GM18511 (cell line): ENCODE results near the gene KCNJ15.
"Not testable (repeated sequence)": the region's sequence is repeated elsewhere in the genome, so short reads cannot be mapped to it uniquely, and the experiment has no call there.

Experiments
- ATAC-seq: cut with Tn5 transposase; IDR thresholded peaks from one replicate; pipeline ENCODE4 v1.9.1; 2021; ENCODE audit warnings: mild to moderate bottlenecking, moderate library complexity; ENCODE audit not compliant: unreplicated experiment

KCNJ15 gene

DNA sequence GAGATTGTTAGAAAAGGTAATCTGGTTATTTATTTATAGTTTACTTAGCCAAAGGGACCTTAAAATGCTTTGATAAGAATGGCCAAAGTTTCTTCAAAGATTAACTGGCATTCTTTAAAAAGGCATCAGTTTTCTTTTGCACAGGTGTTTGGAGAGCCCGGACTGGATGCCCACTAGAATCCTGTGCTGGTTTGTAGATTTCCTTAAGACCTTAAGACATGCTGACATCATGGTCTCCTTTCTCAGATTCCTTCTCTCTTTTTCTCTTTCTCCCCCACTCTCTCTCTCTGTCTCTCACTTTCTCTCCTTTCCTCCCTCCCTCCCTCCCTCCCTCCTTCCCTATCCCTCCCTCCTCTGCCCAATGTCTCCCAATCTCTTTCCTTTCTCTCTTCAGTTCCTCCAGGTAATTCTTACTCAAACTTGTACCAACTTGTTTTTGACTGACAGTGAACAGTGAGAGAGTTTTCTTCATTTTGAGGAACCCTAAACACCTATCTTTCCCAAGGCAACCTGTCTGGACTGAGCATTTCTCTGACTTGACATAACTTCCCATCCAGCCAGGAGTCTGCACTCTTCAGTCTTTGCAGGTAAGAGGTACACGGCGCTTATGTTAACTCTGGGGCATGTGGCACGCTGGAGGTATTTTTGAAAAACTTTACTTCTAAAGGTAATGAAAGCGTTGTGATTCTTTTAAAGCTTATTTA, at the start of gene KCNJ15:
TSS of gene KCNJ15 (plus strand) at position 393 of the 704 bp plus-strand sequence. CDS start 42,271 bp downstream, outside the sequence.
- ATAC-seq: no peak

DNA sequence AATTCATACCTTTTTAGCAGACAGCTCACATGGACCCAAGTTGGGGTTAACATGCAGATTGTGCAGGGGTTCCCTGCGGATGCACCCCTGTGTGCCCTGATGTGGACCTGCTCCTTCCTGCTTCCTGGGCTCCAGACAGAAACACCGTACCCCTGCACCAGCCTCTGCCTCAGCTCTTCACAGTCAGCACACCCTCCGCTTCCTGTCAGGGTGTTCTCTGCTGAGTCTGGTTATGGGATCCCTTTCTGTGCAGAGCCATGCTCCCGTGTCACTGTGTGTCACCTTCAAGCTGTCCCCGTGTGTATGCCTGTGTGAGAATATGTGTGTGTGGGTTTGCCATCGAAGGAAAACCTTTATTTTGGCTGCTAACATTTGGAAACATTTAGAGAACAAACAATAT, 48.7 kb upstream of the KCNJ15 start:
- ATAC-seq: no peak

DNA sequence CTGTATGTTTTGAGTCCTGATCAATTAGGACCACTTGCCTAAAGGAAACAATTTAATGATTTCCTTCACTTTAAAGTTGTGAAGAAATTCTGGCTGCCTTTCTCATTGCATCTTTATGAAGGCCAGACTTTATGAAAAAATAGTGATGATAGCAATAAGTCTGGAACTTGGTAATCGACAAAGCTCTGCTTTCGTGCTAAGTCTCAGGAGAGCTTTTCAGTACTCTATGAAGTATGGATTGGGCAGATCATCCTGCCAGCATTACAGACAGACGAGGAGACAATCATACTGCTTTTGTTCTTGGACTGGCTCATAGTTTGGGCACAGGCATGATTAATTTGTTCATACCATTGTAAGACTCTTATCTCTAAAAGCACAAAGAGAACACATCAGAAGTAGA, 45.5 kb upstream of the KCNJ15 start:
- no peak for ATAC-seq

DNA sequence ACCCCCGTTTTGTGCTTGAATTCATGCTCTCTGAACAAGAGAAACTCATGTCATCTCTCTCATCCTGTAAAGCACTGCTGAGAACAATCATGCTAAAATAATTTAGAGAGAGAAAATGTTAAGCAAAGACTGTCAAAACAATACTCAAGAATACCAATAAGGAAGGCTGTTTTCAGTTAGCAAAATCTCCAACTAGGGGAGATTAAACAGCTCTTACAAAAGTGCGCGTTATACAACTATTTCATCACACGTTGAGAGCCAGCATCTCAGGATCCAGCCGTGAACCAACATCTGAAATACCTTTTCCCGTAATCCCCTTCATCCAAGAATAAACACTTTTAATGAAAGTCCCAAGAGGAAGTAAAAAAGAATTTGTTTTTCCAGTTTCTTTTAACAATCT, 44.1 kb upstream of the KCNJ15 start:
- ATAC-seq: no peak

DNA sequence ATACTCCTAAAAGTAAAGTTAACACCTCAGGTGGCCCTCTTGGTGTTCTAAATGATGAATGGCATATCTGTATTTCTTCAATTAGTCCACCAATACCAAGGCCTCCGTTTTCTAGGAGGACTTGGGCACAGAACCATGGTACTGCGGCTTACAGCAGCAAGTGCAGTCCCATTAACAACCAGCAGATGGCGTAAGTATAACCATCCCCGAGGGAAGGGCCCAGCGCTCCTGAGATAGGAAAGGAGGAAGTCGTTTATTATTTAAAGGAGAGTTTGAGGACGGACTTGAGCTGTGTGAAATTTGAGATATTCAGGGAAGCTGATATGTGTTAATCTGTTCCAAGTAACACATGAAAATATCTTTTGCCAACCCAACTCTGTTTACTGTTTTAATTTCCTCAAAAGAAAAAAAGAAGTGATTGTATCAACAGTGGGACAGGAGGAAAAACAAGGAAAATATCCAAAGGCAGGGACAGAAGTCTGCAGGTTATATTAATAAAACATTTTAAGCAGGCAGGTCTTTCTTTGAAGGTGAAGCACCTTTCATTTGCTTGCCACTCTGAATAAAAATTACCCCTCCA, 37.7 kb upstream of the KCNJ15 start:
- no peak for ATAC-seq

DNA sequence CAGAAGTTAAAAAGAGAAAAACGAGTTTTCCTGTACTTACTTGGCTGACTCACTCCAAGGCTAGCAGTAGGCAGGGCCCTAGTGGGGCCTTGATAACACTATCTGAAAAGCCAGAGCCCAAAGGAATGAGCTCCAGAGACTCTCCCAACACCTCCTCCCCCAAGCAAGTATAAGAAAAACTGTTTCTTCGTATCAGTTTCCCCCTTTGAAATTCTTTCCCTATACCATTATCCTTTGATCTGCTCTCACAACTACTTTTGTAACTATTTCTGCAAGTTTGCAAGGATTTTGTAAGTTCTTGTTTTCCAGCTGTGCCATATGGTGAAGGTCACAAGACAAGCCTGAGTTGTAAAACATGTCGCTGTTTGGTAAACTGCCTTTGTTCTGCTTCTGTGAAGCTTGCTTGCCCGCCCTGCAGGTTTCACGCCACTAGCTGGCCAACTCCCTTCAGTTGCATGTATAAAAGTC, 36.5 kb upstream of the KCNJ15 start:
- ATAC-seq: no peak

DNA sequence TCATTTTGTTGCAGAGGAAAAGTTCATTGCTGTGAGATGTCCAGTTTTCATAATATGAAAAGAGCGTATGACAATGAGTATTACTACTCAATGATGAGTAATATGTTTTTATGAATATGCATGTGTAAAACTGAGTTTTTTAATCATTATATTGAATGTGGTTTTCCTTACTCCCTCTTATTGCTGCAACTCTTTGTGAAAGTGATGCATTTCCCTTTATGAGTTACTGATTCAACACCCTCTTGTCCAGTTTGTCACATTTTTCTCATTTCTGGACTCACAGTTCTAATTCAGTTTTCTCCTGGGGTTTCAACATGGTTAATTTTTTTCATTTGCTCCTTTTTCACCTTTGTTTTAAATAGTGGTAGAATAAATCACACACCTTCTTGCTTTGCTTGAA, 35.2 kb upstream of the KCNJ15 start:
- peak; percentile 76 for ATAC-seq

DNA sequence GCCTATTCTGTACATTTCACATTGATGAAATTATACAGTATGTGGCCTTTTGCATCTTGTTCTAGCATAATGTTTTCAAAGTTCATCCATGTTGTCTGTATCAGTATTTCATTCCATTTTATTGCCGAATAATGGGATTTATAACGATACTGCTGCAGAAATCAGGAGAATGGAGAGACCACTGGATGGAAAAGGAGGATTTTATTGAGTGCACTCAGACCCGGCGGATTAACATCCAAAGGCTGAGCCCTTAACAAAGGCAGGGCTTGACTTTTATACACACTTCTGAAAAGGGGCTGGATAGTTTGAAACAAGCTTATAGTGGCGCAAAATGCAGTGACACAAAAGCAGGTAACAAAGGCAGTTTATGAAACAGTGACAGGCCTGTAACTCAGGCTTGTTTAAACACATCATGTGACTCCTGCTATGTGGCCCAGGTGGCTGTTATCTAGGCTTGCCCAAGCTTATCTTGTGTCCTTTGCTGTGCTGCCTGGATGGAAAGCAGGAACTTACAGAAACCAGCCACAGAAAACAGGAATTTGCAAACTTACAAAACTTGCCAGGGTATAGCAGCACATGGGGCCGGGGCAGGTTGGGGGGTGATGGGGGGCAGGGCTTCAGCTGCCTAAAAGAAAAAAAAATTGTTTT, 32.8 kb upstream of the KCNJ15 start:
- no peak for ATAC-seq

DNA sequence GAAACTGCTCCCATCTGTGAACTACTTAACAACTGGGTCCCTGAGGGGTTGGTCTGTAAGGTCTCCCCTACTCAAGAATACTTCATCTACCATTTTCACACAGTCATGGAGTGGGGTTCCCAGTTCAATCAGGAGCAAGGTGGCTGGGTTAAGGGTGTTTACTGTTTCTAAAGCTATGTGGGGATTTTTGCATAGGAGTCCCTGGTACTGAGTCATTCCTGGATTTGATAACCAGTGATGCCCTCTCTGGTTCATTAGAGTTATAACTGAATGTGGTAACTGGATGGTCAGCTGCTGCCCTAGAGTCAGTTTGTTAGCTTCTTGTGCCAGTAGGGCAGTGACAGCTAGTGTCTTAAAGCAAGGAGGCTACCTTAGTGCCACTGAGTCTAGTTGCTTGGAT, 29.4 kb upstream of the KCNJ15 start:
- no peak for ATAC-seq

DNA sequence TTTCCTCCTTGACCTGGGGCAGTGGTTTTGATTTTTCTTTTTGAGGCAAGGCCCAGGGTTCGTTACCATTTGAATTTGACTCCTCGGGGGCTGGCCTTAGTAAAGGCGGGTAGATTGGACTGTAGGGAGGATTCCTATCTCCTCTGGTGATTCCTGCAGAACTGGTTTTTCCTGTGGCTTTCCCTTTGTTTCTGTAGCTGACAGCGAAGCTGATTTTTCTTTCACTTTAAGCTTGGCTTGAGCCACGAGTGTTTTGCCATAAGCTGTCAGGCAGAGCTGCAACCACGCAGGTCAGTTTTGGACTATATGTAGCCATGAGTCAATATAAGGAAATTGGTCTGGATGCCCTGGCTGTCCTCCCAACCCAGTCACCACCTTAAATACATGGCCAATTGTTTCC, 28.7 kb upstream of the KCNJ15 start:
- ATAC-seq: no peak

DNA sequence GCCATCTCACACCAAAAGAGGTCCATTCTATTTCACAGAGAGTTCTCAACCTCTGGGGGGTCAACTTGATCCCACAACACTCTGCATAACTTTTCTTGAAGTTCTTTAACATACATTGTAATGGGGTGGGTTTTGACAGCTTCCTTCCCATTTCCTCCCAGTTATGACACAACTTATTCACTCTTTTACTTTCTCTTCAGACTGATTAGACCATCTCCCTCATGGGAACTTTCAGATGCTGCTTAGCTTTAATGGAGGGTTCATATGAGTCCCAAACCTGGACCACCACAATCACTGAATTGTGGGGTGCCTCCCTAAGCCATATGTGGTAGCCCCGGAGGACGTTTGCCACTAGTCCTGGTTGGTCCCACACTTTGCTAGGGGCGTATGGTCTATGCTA, 28.3 kb upstream of the KCNJ15 start:
- no peak for ATAC-seq

DNA sequence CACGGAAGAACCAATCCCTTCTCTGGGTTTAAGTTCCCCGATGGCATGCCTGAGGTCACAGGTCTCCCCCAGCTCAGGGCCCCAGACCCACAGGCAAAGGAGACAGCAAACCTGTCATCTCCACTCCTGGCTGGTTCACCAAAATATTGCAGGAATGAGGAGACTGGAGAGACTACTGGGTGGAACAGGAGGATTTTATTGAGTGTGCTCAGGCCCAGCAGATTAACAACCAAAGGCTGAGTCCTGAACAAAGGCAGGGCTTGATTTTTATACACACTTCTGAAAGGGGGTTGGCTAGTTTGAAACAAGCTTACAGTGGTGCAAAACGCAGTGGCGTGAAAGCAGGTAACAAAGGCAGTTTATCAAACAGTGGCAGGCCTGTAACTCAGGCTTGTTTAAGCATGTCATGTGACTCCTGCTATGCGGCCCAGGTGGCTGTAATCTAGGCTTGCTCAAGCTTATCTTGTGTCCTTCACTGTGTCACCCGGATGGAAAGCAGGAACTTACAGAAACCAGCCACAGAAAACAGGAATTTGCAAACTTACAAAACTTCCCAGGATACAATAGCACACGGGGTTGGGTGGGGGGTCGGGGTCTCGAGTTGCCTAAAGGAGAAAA, 27.4 kb upstream of the KCNJ15 start:
- no peak for ATAC-seq

DNA sequence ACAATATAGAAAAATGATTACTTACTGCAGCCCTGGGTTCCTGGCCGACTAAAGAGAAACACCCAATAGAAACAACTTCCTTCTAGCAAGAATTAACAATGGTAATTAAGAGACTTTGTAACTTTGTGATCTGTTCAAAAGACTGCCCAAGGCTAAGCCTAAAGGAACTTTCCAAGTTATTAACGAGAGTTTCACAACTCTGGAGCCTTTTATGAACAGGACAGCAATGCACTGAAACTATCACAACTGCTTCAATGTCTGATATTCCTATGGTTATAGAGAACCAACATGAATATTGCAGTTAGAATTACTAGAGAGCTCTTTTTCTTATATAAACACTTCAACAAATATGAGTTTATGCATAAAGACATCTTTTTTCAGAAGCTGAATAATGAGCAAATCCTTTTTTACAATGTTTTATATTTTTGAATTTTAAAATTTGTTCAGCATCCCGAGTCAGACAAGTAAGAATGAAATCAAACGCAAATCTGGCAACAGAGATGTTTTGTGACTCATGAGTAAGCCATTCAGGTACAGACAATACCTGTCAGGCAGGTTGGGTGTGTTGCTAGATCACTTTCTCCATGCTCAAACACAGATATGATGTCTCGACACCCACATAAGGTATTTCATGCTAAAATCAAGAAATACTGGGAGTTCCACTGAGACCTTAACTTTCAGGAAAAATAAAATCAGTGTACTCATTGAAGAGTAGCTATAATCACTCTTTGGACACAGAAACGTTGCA, 22.2 kb upstream of the KCNJ15 start:
- no peak for ATAC-seq

DNA sequence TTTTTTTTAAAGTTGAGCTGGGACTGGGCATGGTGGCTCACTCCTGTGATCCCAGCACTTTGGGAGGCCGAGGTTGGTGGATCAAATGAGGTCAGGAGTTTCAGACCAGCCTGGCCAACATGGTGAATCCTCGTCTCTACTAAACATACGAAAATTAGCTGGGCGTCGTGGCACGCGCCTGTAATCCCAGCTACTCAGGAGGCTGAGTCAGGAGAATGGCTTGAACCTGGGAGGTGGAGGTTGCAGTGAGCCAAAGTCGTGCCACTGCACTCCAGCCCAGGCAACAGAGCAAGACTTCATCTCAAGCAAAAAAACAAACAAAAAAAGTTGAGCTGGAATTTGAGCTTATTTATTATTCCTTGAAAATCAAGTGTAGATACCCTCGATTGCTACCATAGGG, 21.5 kb upstream of the KCNJ15 start:
- ATAC-seq: not testable (repeated sequence)

DNA sequence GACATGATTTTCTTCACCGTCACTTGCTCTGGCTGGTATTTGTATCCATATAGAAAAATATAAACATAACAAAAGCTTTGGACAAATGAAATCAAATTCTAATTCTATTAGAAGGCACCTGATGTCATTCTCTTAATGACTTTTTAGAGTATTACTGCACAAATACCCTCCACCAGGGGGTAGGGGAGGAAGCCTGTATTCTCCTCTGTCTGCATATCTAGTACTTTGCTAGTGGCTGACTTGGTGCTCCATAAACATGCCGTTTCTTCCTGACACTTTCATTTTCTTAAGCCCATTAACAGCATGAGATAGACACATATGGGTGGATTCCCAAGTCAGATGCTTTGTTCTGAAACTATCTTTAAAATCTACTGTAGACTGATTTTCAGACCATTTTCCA, 20.6 kb upstream of the KCNJ15 start:
- no peak for ATAC-seq

DNA sequence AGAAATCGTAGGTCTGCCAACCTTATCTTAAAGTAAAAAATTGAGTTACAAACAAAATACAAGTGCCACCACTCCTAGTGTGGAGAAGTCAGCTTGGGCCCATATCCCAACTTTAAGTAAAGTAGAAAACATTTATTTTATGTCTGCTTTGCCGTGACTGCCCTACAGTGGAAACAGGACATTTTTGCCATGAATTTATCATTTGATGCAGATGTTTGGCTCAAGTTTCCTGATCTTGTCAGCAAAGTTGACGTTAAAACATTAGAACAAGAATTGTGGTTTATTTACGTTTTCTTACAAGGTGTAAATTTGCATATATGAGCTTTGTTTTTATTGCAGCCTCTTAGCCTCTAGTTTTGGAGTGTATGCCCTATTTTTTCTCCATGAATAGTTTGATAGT, 17.1 kb upstream of the KCNJ15 start:
- ATAC-seq: no peak

DNA sequence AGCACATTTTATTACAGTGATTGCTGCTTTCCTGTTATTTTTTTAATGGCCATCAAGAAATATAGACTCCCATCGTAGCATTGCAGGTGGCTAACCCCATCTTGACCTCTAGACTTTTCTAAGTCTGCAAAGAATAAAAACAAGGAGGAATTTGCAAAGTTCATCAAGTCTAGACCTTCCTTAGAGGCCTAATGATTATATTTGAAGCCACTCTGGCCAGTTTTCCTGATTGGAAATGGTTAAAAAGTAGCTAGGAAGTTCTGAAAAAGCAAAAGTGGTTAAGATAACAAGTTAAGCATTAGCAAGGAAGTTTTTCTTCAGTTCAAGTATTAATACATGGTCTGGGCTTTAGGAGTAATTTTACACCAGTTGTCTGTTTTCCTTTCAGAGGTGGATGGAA, 16.7 kb upstream of the KCNJ15 start:
- no peak for ATAC-seq

DNA sequence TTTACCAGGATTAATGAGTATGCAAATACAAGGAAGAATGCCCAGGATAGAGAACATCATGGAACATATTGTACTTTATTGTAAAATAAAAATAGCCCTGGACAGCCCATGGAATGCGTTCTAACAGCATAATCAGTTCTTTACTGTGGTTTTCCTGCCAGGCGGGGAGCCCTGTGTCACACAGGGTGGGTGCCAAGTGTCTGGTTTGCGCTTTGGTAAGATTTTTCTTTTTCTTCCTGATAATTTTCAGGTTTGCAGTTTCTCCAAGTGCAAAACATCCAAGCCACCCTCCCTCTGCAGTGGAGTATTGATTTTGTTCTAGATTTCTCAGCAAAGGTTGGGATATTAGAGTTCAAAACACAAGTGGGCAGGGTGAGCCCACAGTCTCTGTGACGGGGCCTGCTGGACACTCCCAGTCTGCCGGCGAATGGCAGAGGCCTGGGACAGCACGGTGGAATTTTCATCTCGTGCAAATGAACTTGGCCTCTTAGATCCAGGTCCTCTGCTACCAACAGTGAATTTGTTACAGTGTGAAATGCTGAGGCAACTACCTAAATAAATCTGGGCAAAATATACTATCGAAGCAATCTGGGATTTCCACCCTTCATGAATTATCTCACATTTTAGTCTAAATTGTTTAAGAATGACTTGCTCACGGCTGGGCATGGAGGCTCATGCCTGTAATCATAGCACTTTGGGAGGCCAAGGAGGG, 15.6 kb upstream of the KCNJ15 start:
- no peak for ATAC-seq

DNA sequence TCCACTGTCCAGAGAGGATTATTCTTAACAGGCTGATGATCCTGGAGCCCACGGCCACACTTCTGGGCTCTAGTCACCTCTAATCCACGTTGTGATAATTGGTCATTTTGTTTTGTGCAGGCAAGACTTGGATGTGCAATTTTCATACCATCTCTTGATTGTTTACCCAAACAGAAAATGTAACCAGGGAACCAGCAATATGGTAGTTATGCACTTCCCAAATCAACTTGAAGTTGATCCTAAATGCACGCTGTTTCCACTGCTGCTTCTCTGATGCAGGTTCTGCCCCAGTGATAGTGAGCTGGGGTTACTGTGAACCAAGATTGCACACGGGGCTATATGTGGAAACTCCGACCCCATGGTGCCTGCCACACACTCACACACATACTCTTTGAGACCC, 14.7 kb upstream of the KCNJ15 start:
- ATAC-seq: no peak

DNA sequence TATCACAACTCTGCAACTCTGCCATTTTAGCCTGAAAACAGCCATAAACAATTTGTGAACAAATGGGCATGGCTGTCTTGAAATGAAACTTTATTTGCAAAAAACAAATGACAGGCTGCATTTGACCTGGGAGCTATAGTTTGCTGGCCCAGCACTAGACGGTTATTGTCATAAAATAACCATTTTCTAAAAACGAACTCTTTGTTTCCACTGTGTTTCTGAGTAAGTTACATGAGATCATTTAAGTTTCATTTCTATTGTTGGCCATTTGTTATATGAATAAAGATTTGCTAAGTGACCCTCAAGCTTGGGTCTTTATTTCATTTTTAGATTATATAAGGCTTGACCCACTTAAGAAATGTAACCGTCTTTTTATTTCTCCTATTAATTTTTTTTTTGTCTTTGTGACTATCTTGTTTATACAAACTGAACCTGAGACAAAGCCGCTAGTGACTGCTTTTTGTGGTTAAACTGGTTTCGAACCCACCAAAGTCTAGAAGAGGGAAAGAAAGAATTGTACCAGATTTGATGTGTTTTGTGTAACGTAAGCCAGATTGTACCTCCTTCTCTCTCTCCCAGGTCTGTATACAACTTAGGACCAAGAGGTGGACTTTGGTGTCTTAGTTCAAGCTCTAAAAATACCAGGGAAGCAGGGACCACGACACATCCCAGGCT, 12.9 kb upstream of the KCNJ15 start:
- no peak for ATAC-seq
